Measurements from ENCODE around the gene PSMB11.

PSMB11 gene

GRCh38 chr14:23076785-23077408 is 34.9 kb downstream of the PSMB11 start:
- H3K9ac ChIP-seq (ENCODE audit: low read length in 2 of 2), result no peak overlapping the region
- no peaks in the 10 kb centered on the region for H3K27me3 ChIP-seq (ENCODE audit: control insufficient read depth in 1 of 2, insufficient read depth in 2 of 2, low read length in 2 of 2)
- H3K9me3 ChIP-seq (ENCODE audit: control insufficient read depth in 2 of 2, low read length in 2 of 2), result no peaks in the 10 kb centered on the region
- H3K27ac ChIP-seq (ENCODE audit: low read length), result no peak overlapping the region
- H3K4me3 ChIP-seq (ENCODE audit: low read length in 2 of 2), result no peak overlapping the region
- peaks cover 15% of the 10 kb centered on the region for H3K4me1 ChIP-seq (ENCODE audit: control insufficient read depth, insufficient read depth, low read length)
- peaks cover 69 to 75% of the 10 kb centered on the region in 2 donors for H3K36me3 ChIP-seq (ENCODE audit: control insufficient read depth in 2 of 2, insufficient read depth in 2 of 2, low read length in 2 of 2)

- H3K36me3 ChIP-seq (ENCODE audit: control insufficient read depth in 2 of 2, insufficient read depth in 2 of 2, low read length in 2 of 2), result peaks cover 64 to 71% of the 10 kb centered on the region in 2 donors
- no peak overlapping the region for H3K9ac ChIP-seq (ENCODE audit: low read length in 2 of 2)
Measured at GRCh38 chr14:23077962-23078361, 36.0 kb downstream of the PSMB11 start.

GRCh38 chr14:23078692-23079116 is 36.7 kb downstream of the PSMB11 start:
- H3K9ac ChIP-seq (ENCODE audit: low read length in 2 of 2), result peak overlapping the region in 1 of 2 donors; percentile 38
- H3K27me3 ChIP-seq (ENCODE audit: control insufficient read depth in 1 of 2, insufficient read depth in 2 of 2, low read length in 2 of 2), result no peaks in the 10 kb centered on the region
- H3K4me1 ChIP-seq (ENCODE audit: control insufficient read depth, insufficient read depth, low read length), result peaks cover 7% of the 10 kb centered on the region
- no peak overlapping the region for H3K27ac ChIP-seq (ENCODE audit: low read length)
- H3K36me3 ChIP-seq (ENCODE audit: control insufficient read depth in 2 of 2, insufficient read depth in 2 of 2, low read length in 2 of 2), result peaks cover 60 to 68% of the 10 kb centered on the region in 2 donors
- H3K4me3 ChIP-seq (ENCODE audit: low read length in 2 of 2), result no peak overlapping the region
- H3K9me3 ChIP-seq (ENCODE audit: control insufficient read depth in 2 of 2, low read length in 2 of 2), result no peaks in the 10 kb centered on the region

More at GRCh38 chr14:23077962-23078361, 36.0 kb downstream of the PSMB11 start:
- Histone ChIP-seq H3K4me1 (ENCODE audit: control insufficient read depth, insufficient read depth, low read length) (peaks cover 7% of the 10 kb centered on the region), H3K27me3 (ENCODE audit: control insufficient read depth in 1 of 2, insufficient read depth in 2 of 2, low read length in 2 of 2) (no peaks in the 10 kb centered on the region), H3K27ac (ENCODE audit: low read length) (no peak overlapping the region), H3K9me3 (ENCODE audit: control insufficient read depth in 2 of 2, low read length in 2 of 2) (no peaks in the 10 kb centered on the region), H3K4me3 (ENCODE audit: low read length in 2 of 2) (no peak overlapping the region)

- Histone ChIP-seq H3K27ac (ENCODE audit: low read length) (no peak overlapping the region), H3K4me3 (ENCODE audit: low read length in 2 of 2) (no peak overlapping the region), H3K9ac (ENCODE audit: low read length in 2 of 2) (no peak overlapping the region), H3K9me3 (ENCODE audit: control insufficient read depth in 2 of 2, low read length in 2 of 2) (no peaks in the 10 kb centered on the region), H3K4me1 (ENCODE audit: control insufficient read depth, insufficient read depth, low read length) (peaks cover 7% of the 10 kb centered on the region), H3K27me3 (ENCODE audit: control insufficient read depth in 1 of 2, insufficient read depth in 2 of 2, low read length in 2 of 2) (no peaks in the 10 kb centered on the region), H3K36me3 (ENCODE audit: control insufficient read depth in 2 of 2, insufficient read depth in 2 of 2, low read length in 2 of 2) (peaks cover 60 to 65% of the 10 kb centered on the region in 2 donors)
Measured at GRCh38 chr14:23079716-23080115, 37.7 kb downstream of the PSMB11 start.

GRCh38 chr14:23080474-23080873 is 38.5 kb downstream of the PSMB11 start:
- H3K4me1 ChIP-seq (ENCODE audit: control insufficient read depth, insufficient read depth, low read length), result peaks cover 7% of the 10 kb centered on the region
- H3K36me3 ChIP-seq (ENCODE audit: control insufficient read depth in 2 of 2, insufficient read depth in 2 of 2, low read length in 2 of 2), result peaks cover 60 to 63% of the 10 kb centered on the region in 2 donors
- no peak overlapping the region for H3K27ac ChIP-seq (ENCODE audit: low read length)
- no peaks in the 10 kb centered on the region for H3K9me3 ChIP-seq (ENCODE audit: control insufficient read depth in 2 of 2, low read length in 2 of 2)
- no peak overlapping the region for H3K9ac ChIP-seq (ENCODE audit: low read length in 2 of 2)
- no peak overlapping the region for H3K4me3 ChIP-seq (ENCODE audit: low read length in 2 of 2)
- H3K27me3 ChIP-seq (ENCODE audit: control insufficient read depth in 1 of 2, insufficient read depth in 2 of 2, low read length in 2 of 2), result no peaks in the 10 kb centered on the region

- Histone ChIP-seq H3K27me3 (ENCODE audit: control insufficient read depth in 1 of 2, insufficient read depth in 2 of 2, low read length in 2 of 2) (no peaks in the 10 kb centered on the region), H3K4me3 (ENCODE audit: low read length in 2 of 2) (no peak overlapping the region), H3K9ac (ENCODE audit: low read length in 2 of 2) (no peak overlapping the region), H3K4me1 (ENCODE audit: control insufficient read depth, insufficient read depth, low read length) (no peaks in the 10 kb centered on the region), H3K27ac (ENCODE audit: low read length) (no peak overlapping the region), H3K36me3 (ENCODE audit: control insufficient read depth in 2 of 2, insufficient read depth in 2 of 2, low read length in 2 of 2) (peaks cover 40 to 50% of the 10 kb centered on the region in 2 donors), H3K9me3 (ENCODE audit: control insufficient read depth in 2 of 2, low read length in 2 of 2) (no peaks in the 10 kb centered on the region)
Measured at GRCh38 chr14:23085458-23085857, 43.4 kb downstream of the PSMB11 start.

- H3K4me3 ChIP-seq (ENCODE audit: low read length in 2 of 2), result no peak overlapping the region
- H3K4me1 ChIP-seq (ENCODE audit: control insufficient read depth, insufficient read depth, low read length), result no peaks in the 10 kb centered on the region
- H3K36me3 ChIP-seq (ENCODE audit: control insufficient read depth in 2 of 2, insufficient read depth in 2 of 2, low read length in 2 of 2), result peaks cover 32 to 40% of the 10 kb centered on the region in 2 donors
- H3K27ac ChIP-seq (ENCODE audit: low read length), result no peak overlapping the region
- no peaks in the 10 kb centered on the region for H3K9me3 ChIP-seq (ENCODE audit: control insufficient read depth in 2 of 2, low read length in 2 of 2)
- no peak overlapping the region for H3K9ac ChIP-seq (ENCODE audit: low read length in 2 of 2)
- H3K27me3 ChIP-seq (ENCODE audit: control insufficient read depth in 1 of 2, insufficient read depth in 2 of 2, low read length in 2 of 2), result no peaks in the 10 kb centered on the region
Measured at GRCh38 chr14:23086565-23086964, 44.6 kb downstream of the PSMB11 start.

GRCh38 chr14:23089498-23090253 is 47.7 kb downstream of the PSMB11 start:
- peaks cover 11% of the 10 kb centered on the region for H3K4me1 ChIP-seq (ENCODE audit: control insufficient read depth, insufficient read depth, low read length)
- no peak overlapping the region for H3K27ac ChIP-seq (ENCODE audit: low read length)
- no peak overlapping the region for H3K4me3 ChIP-seq (ENCODE audit: low read length in 2 of 2)
- H3K9ac ChIP-seq (ENCODE audit: low read length in 2 of 2), result no peak overlapping the region
- H3K27me3 ChIP-seq (ENCODE audit: control insufficient read depth in 1 of 2, insufficient read depth in 2 of 2, low read length in 2 of 2), result no peaks in the 10 kb centered on the region
- peaks cover 33 to 42% of the 10 kb centered on the region in 2 donors for H3K36me3 ChIP-seq (ENCODE audit: control insufficient read depth in 2 of 2, insufficient read depth in 2 of 2, low read length in 2 of 2)
- no peaks in the 10 kb centered on the region for H3K9me3 ChIP-seq (ENCODE audit: control insufficient read depth in 2 of 2, low read length in 2 of 2)

- H3K9me3 ChIP-seq (ENCODE audit: control insufficient read depth in 2 of 2, low read length in 2 of 2), result no peaks in the 10 kb centered on the region
- H3K4me3 ChIP-seq (ENCODE audit: low read length in 2 of 2), result no peak overlapping the region
- H3K36me3 ChIP-seq (ENCODE audit: control insufficient read depth in 2 of 2, insufficient read depth in 2 of 2, low read length in 2 of 2), result peaks cover 32 to 42% of the 10 kb centered on the region in 2 donors
- no peak overlapping the region for H3K9ac ChIP-seq (ENCODE audit: low read length in 2 of 2)
- no peak overlapping the region for H3K27ac ChIP-seq (ENCODE audit: low read length)
- H3K27me3 ChIP-seq (ENCODE audit: control insufficient read depth in 1 of 2, insufficient read depth in 2 of 2, low read length in 2 of 2), result no peaks in the 10 kb centered on the region
- peaks cover 11% of the 10 kb centered on the region for H3K4me1 ChIP-seq (ENCODE audit: control insufficient read depth, insufficient read depth, low read length)
Measured at GRCh38 chr14:23090254-23090636, 48.2 kb downstream of the PSMB11 start.

- H3K4me3 ChIP-seq (ENCODE audit: low read length in 2 of 2), result no peak overlapping the region
- H3K36me3 ChIP-seq (ENCODE audit: control insufficient read depth in 2 of 2, insufficient read depth in 2 of 2, low read length in 2 of 2), result peaks cover 26 to 34% of the 10 kb centered on the region in 2 donors
- H3K27ac ChIP-seq (ENCODE audit: low read length), result no peak overlapping the region
- no peaks in the 10 kb centered on the region for H3K9me3 ChIP-seq (ENCODE audit: control insufficient read depth in 2 of 2, low read length in 2 of 2)
- H3K9ac ChIP-seq (ENCODE audit: low read length in 2 of 2), result no peak overlapping the region
- H3K4me1 ChIP-seq (ENCODE audit: control insufficient read depth, insufficient read depth, low read length), result peaks cover 13% of the 10 kb centered on the region
- no peaks in the 10 kb centered on the region for H3K27me3 ChIP-seq (ENCODE audit: control insufficient read depth in 1 of 2, insufficient read depth in 2 of 2, low read length in 2 of 2)
Measured at GRCh38 chr14:23091294-23092225, 49.5 kb downstream of the PSMB11 start.
